ENCODE measurements around the gene TBC1D7.
A peak's percentile ranks its signal among the peaks of the same experiment; 100 is the strongest.

The TBC1D7 gene

DNA sequence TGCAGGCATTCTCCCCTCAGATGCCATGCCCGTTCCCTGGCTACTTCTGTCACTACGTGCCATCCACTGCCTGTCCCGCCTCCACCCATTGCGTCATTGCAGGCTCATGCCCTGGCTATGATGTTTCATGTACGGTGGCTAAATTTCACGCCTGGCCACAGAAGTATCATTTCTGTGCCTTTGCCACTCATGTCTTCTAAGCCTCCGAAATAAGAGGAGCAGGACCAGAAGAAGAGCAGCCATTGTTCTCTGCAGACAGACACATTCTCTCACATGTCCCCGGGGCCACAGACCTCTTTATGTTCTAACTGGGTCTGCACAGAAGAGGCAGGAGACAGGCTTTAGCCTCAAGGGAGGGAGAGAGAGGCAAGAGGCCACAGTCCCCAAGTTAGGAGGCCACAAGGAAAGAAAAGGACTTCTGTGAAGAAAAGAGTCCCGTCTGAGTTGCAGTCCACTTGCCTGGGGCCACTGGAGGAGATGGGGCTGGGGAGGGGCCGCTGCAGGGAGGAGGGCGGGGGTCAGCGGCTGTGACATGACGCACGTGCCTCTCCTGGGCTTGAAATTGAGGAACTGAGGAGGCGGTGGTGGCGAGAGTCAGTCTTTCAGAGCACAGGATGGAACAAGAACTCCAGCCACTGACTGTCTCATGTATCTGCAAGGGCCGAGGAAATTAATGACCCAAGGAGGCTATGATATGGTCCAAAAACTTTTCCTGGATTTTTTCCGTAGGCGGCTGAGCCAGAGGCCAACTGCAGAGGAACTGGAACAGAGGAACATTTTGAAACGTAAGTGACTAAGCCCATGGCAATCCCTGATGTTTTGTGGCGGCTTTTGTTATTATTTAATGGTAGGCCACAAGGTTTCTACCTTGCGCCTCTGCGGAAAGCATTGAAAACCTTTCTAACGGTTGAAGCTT lies 55.9 kb downstream of the TBC1D7 start:
- ATAC-seq (no peak), DNase-seq (peak; percentile 22)

DNA sequence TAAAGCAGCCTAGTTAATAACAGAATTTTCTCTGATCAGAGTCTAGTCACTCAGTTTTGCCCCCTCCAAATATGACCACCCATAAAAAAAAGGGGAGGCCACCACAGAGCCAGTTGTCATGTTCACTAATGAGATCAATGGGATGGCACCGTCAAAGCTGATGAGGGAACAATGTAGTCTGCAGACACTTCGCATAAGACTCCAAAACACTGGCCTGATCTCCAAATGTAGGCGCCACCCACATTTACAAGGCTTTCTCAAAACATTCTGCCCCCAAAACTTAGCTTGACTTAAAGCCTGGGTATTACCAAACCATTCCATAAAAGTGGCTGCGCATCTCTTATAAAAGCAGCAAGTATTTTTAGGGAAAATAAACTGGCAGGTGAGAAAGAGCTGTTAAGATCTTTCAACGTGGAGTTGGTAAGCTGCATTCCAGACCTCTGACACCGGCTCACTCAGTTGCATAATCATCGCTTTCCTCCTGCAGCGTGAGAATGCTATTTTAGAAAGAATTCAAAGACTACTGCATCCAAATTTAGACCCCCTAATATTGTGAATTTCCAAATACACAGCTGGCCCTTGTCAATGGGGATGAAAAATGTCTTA lies 59.3 kb downstream of the TBC1D7 start:
- ATAC-seq (no peak), DNase-seq (no peak)

- ATAC-seq, result peak; percentile 44
These were observed 61.1 kb downstream of the TBC1D7 start for GRCh38 chr6:13267142-13267651.

DNA sequence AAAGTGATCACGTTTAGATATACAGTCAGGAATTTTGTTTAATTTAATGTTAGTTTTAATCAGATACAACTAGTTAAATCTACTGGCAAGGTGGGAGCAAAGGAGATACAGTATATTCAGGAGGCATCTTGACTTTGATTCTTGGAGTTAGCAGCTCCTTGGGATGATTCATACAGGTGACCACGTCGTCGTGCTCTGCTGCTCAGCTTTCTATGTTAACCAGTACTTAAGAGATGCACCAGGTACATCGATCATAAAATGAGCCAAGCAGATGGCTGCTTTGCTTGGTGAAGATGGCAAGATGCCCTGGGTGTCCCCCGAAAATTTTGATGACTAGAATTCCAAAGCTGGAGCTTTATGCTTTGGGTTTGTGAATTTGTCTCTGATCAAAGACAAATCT lies 64.7 kb downstream of the TBC1D7 start:
- ATAC-seq (no peak), DNase-seq (no peak)

More at GRCh38 chr6:13267142-13267651, 61.1 kb downstream of the TBC1D7 start:
- no peak for DNase-seq

GRCh38 chr6:13262302-13263230 lies 65.8 kb downstream of the TBC1D7 start:
- ATAC-seq (no peak), DNase-seq (no peak)

DNA sequence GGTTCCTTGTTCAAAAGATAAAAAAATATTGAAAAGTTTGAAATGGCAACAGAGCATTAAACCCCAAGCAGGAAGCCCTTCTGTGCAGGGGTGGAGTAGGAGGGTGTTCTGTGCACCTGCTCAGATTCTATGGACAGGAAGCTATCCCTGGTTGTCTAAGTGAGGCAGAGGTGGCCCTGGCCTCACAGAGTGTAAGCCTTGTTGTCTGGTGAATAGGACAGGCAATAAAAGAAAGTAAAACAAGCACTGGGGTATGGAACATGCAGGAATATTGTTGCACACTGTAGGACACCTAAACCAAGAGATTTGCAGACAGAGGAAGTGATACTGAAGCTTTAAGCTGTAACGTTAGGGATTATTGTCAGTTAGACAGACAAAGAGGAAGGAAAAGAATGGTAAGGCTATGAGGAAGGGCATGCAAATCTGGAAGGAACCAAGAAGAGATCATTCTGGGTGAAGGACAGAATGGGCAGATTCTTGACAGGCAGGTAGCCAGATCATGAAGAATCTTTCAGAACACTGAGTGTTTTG lies 66.8 kb downstream of the TBC1D7 start:
- peak; percentile 53 for ATAC-seq
- DNase-seq, result no peak

DNA sequence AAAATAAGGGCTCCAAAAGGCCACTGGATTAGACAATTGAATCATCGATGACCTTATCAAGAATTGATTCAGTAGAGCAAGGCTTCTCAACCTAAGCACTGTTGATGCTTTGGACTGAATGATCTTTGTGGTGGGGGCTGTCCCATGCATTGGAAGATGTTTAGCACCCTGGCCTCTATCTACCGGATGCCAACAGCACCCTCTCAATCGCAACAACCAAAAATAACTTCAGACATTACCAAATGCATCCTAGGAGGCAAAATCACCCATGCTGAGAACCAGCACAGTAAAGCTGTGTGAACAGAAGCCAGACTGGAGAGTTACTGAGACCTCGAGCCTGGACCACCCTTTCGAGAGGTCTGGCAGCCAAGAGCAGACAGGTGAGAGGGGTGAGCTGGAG lies 67.5 kb downstream of the TBC1D7 start:
- ATAC-seq (no peak), DNase-seq (no peak)

DNA sequence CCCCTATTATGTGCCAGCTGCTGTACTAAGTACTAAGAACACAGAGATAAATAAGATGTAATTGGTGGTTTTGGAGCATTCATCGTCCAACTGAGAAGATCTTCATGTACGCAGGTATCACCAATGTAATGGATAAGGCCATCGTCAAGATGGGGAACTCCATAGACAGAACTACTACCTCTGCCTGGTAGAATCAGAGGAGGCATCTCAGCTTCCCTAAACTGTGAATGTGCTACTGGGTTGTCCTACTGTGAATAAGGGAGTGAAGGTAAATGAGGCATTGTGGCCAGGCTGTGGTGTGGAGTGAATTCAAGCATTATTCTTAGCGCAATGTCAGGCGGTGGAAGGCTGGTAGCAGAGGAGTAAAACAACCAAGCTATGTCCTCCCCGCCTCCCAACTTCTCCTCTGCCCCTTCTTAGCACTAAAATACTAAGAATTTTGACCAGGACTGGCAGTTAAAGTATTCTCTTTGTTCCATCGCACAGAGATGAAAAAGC lies 68.2 kb downstream of the TBC1D7 start:
- ATAC-seq, result no peak
- DNase-seq, result no peak

GRCh38 chr6:13259393-13259792 lies 68.9 kb downstream of the TBC1D7 start:
- no peak for DNase-seq

DNA sequence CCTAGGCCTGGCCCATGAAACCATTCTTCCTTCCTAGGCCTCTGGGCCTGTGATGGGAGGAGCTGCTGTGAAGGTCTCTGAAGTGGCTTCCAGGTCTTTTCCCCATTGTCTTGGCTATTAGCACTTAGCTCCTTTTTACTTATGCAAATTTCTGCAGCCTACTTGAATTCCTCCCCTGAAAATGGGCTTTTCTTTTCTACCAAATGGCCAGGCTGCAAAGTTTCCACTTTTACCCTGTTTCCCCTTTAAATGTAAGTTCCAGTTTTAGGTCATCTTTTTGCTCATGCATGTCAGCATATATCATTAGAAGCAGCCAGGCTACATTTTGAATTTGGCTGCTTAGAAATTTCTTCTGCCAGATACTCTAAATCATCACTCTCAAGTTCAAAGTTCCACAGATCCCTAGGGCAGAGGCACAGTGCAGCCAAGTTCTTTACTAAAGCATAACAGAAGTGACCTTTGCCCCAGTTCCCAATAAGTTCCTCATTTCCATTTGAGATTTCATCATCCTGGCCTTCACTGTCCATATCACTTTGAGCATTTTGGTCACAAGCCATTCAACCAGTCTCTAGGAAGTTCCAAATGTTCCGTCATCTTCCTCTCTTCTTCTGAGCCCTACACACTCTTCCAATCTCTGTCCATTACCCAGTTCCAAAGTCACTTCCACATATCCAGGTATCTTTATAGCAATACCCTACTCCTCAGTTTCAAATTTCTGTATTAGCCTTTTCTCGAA lies 71.9 kb downstream of the TBC1D7 start:
- ATAC-seq (no peak), DNase-seq (no peak)

More at GRCh38 chr6:13259393-13259792, 68.9 kb downstream of the TBC1D7 start:
- peak; percentile 45 for ATAC-seq
